OCI-LY3 (cell line): ENCODE measurements around the gene IFI6.
"Not testable (repeated sequence)": the region's sequence is repeated elsewhere in the genome, so short reads cannot be mapped to it uniquely, and the experiment has no call there.

Source experiments
- H2AFZ ChIP-seq: fragments of 200-600, 300-600 bp; shearing (Covaris generic); 2 replicates; pipeline ENCODE4 v1.6.0; 2014; ENCODE audit warnings: antibody characterized with exemption, low read depth, low read length
- H3K27ac ChIP-seq: fragments of 200-600, 300-600 bp; sonication (generic); 2 replicates; pipeline ENCODE4 v1.5.1; 2014; ENCODE audit warnings: mild to moderate bottlenecking, low read length, moderate library complexity, mixed read lengths
- H3K27me3 ChIP-seq: fragments of 200-600, 300-600 bp; sonication (generic); 2 replicates; pipeline ENCODE4 v1.6.1; 2014; ENCODE audit warnings: low read depth, low read length, mixed read lengths
- H3K36me3 ChIP-seq: fragments of 200-600, 300-600 bp; sonication (generic); replicated peaks from 2 replicates; pipeline ENCODE3; 2014; ENCODE audit warnings: low read depth, low read length, mixed read lengths
- H3K4me1 ChIP-seq: fragments of 300-600, 200-600 bp; sonication (generic); 2 replicates; pipeline ENCODE4 v1.6.1; 2014; ENCODE audit warnings: low read length, mixed read lengths
- H3K4me2 ChIP-seq: fragments of 200-600, 300-600 bp; sonication (generic); 2 replicates; pipeline ENCODE4 v1.6.1; 2014; ENCODE audit warnings: low read length, mixed read lengths
- H3K4me3 ChIP-seq: fragments of 300-600, 200-600 bp; sonication (generic); 2 replicates; pipeline ENCODE4 v1.5.1; 2014; ENCODE audit warnings: antibody characterized with exemption, mild to moderate bottlenecking, low read length, moderate library complexity
- H3K79me2 ChIP-seq: fragments of 300-600, 200-600 bp; shearing (Covaris generic); 2 replicates; pipeline ENCODE4 v1.6.1; 2014; ENCODE audit warnings: mild to moderate bottlenecking, low read length, mixed read lengths
- H3K9ac ChIP-seq: fragments of 300-600, 200-600 bp; shearing (Covaris generic); 2 replicates; pipeline ENCODE4 v1.6.0; 2014; ENCODE audit warnings: mild to moderate bottlenecking, low read length, moderate library complexity
- H3K9me3 ChIP-seq: fragments of 200-600, 300-600 bp; shearing (Covaris generic); 2 replicates; pipeline ENCODE4 v1.6.1; 2014; ENCODE audit warnings: low read length, mixed read lengths; ENCODE audit not compliant: insufficient read depth
- H4K20me1 ChIP-seq: fragments of 200-600, 300-600 bp; sonication (generic); 2 replicates; pipeline ENCODE4 v1.6.1; 2016; ENCODE audit warnings: low read length, mixed read lengths; ENCODE audit not compliant: insufficient read depth
- CTCF ChIP-seq: fragments of 200-600, 300-600 bp; sonication (generic); IDR thresholded peaks from 2 replicates; pipeline ENCODE4 v1.5.1; 2014; ENCODE audit warnings: antibody characterized with exemption, low read length, low read depth
- EZH2phosphoT487 ChIP-seq: fragments of 200-600 bp; shearing (Covaris generic); IDR thresholded peaks from 2 replicates; pipeline ENCODE4 v1.6.1; 2018; ENCODE audit warnings: antibody characterized with exemption, mixed run types, low read depth

Gene IFI6

GRCh38 chr1:27704958-27705357, 33.0 kb upstream of the IFI6 start:
- no peaks in the 10 kb centered on the region for H4K20me1 ChIP-seq
- no peak overlapping the region for H3K4me3 ChIP-seq
- no peaks in the 10 kb centered on the region for H3K9me3 ChIP-seq
- no peak overlapping the region for H3K4me2 ChIP-seq
- H3K9ac ChIP-seq = no peak overlapping the region
- H2AFZ ChIP-seq = no peak overlapping the region
- no peaks in the 10 kb centered on the region for H3K27me3 ChIP-seq
- H3K4me1 ChIP-seq = no peaks in the 10 kb centered on the region
- no peaks in the 10 kb centered on the region for H3K79me2 ChIP-seq
- no peak overlapping the region for H3K27ac ChIP-seq
- no peaks in the 10 kb centered on the region for H3K36me3 ChIP-seq
- TF ChIP-seq CTCF = no peak
- TF ChIP-seq EZH2phosphoT487 = no peak

DNA sequence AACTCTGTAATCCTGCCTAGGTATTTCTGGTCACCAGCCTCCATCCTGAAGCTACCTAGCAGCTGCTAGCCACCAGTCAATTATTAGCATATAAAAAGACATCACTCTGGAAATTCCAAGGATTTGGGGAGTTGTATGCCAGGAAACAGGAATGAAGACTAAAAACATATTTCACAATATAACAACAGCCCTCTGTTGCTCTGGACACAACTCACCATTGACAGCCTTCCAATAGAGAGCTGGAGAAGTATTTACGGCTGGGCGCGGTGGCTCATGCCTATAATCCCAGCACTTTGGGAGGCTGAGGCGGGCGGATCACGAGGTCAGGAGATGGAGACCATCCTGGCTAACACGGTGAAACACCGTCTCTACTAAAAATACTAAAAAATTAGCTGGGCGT, 24.8 kb upstream of the IFI6 start:
- H3K9ac ChIP-seq, H4K20me1 ChIP-seq, H2AFZ ChIP-seq, H3K27ac ChIP-seq, H3K79me2 ChIP-seq, H3K4me2 ChIP-seq, H3K4me3 ChIP-seq, H3K27me3 ChIP-seq, H3K36me3 ChIP-seq, H3K4me1 ChIP-seq, H3K9me3 ChIP-seq: not testable (repeated sequence)

- H4K20me1 ChIP-seq = no peaks in the 10 kb centered on the region
- no peak overlapping the region for H3K27ac ChIP-seq
- H3K9ac ChIP-seq = no peak overlapping the region
- H2AFZ ChIP-seq = no peak overlapping the region
- H3K36me3 ChIP-seq = no peaks in the 10 kb centered on the region
- TF ChIP-seq EZH2phosphoT487 = no peak
- no peak for TF ChIP-seq CTCF
- no peak overlapping the region for H3K4me3 ChIP-seq
- no peaks in the 10 kb centered on the region for H3K79me2 ChIP-seq
- peaks cover 8% of the 10 kb centered on the region; the same call in 1 of the 2 replicates for H3K4me1 ChIP-seq
- no peak overlapping the region for H3K4me2 ChIP-seq
- no peaks in the 10 kb centered on the region for H3K9me3 ChIP-seq
- no peaks in the 10 kb centered on the region for H3K27me3 ChIP-seq
Measured at GRCh38 chr1:27690183-27690582, 18.2 kb upstream of the IFI6 start.

- H2AFZ ChIP-seq = no peak overlapping the region
- no peak overlapping the region for H3K27ac ChIP-seq
- H3K4me3 ChIP-seq = no peak overlapping the region
Measured at GRCh38 chr1:27689423-27690173, 17.6 kb upstream of the IFI6 start.

More at GRCh38 chr1:27689423-27690173, 17.6 kb upstream of the IFI6 start:
- no peak overlapping the region for H3K4me2 ChIP-seq
- no peaks in the 10 kb centered on the region for H3K27me3 ChIP-seq
- no peak for TF ChIP-seq CTCF
- no peak for TF ChIP-seq EZH2phosphoT487
- no peaks in the 10 kb centered on the region for H3K79me2 ChIP-seq
- no peaks in the 10 kb centered on the region for H3K36me3 ChIP-seq
- H3K4me1 ChIP-seq = peaks cover 8% of the 10 kb centered on the region; the same call in 1 of the 2 replicates
- H4K20me1 ChIP-seq = no peaks in the 10 kb centered on the region
- H3K9me3 ChIP-seq = no peaks in the 10 kb centered on the region
- H3K9ac ChIP-seq = no peak overlapping the region
